Measurements from ENCODE around the gene PROCA1. TPM values are rescaled to one million over a fixed set of nuclear protein-coding genes. Genes with fewer than 3 reads are reported as not detected.
A peak's percentile ranks its signal among the peaks of the same experiment; 100 is the strongest.

PROCA1 gene
- total RNA-seq, 1 donor = 0.36 TPM

GRCh38 chr17:28726627-28727491, 15.2 kb upstream of the PROCA1 start:
- H3K79me2 ChIP-seq (ENCODE audit: insufficient read depth, low read length) = peaks cover 14% of the 10 kb centered on the region
- peak overlapping the region; percentile 51 for H3K27ac ChIP-seq (ENCODE audit: low read depth, low read length)

GRCh38 chr17:28726226-28726626, 14.5 kb upstream of the PROCA1 start, which contains the start of gene TLCD1:
Gene TLCD1, minus strand, starts transcription at chr17:28726233. Its CDS starts 136 bp downstream, at chr17:28726097.
- H3K4me2 ChIP-seq (ENCODE audit: insufficient read depth, low read length) = peak within 1 kb of the TSS; percentile 100
- peak within 1 kb of the TSS; percentile 51 for H3K27ac ChIP-seq (ENCODE audit: low read depth, low read length)
- DNase-seq (ENCODE audit: insufficient read length, low spot score, missing footprints) = no peak
- peak within 1 kb of the TSS; percentile 79 for H3K4me3 ChIP-seq (ENCODE audit: insufficient read depth, low read length)
- no peaks in the 10 kb centered on the region for H3K9me3 ChIP-seq (ENCODE audit: low read depth, low read length)
- peak within 1 kb of the TSS; percentile 89 for H2AFZ ChIP-seq (ENCODE audit: low read length)
- peaks cover 21% of the 10 kb centered on the region for H3K79me2 ChIP-seq (ENCODE audit: insufficient read depth, low read length)
- peaks cover 31% of the 10 kb centered on the region for H4K20me1 ChIP-seq (ENCODE audit: insufficient read depth, low read length)
- no peak for TF ChIP-seq CTCF (IDR thresholded peaks at IDR 0.05; ENCODE audit: extremely low read depth, low read depth, low read length)
- H3K4me1 ChIP-seq (ENCODE audit: insufficient read depth, low read length) = peaks cover 39% of the 10 kb centered on the region
- no peaks in the 10 kb centered on the region for H3K27me3 ChIP-seq (ENCODE audit: insufficient read depth, low read length)
- H3K36me3 ChIP-seq (ENCODE audit: insufficient read depth, low read length) = peaks cover 38% of the 10 kb centered on the region

More at GRCh38 chr17:28726627-28727491, 15.2 kb upstream of the PROCA1 start:
- Histone ChIP-seq H3K4me2 (ENCODE audit: insufficient read depth, low read length) (peak overlapping the region; percentile 100), H3K4me3 (ENCODE audit: insufficient read depth, low read length) (peak overlapping the region; percentile 79), H3K9me3 (ENCODE audit: low read depth, low read length) (no peaks in the 10 kb centered on the region), H2AFZ (ENCODE audit: low read length) (peak overlapping the region; percentile 89), H4K20me1 (ENCODE audit: insufficient read depth, low read length) (peaks cover 25% of the 10 kb centered on the region), H3K4me1 (ENCODE audit: insufficient read depth, low read length) (peaks cover 33% of the 10 kb centered on the region), H3K36me3 (ENCODE audit: insufficient read depth, low read length) (peaks cover 32% of the 10 kb centered on the region), H3K27me3 (ENCODE audit: insufficient read depth, low read length) (no peaks in the 10 kb centered on the region)
- peak; percentile 97 for TF ChIP-seq CTCF (IDR thresholded peaks at IDR 0.05; ENCODE audit: extremely low read depth, low read depth, low read length)
- DNase-seq (ENCODE audit: insufficient read length, low spot score, missing footprints) = peak; percentile 98

GRCh38 chr17:28725660-28726225, 14.1 kb upstream of the PROCA1 start:
- Histone ChIP-seq H3K4me2 (ENCODE audit: insufficient read depth, low read length) (peak overlapping the region; percentile 60), H3K27me3 (ENCODE audit: insufficient read depth, low read length) (no peaks in the 10 kb centered on the region), H4K20me1 (ENCODE audit: insufficient read depth, low read length) (peaks cover 35% of the 10 kb centered on the region), H3K4me1 (ENCODE audit: insufficient read depth, low read length) (peaks cover 43% of the 10 kb centered on the region), H2AFZ (ENCODE audit: low read length) (no peak overlapping the region), H3K27ac (ENCODE audit: low read depth, low read length) (peak overlapping the region; percentile 14), H3K9me3 (ENCODE audit: low read depth, low read length) (no peaks in the 10 kb centered on the region), H3K36me3 (ENCODE audit: insufficient read depth, low read length) (peaks cover 43% of the 10 kb centered on the region), H3K79me2 (ENCODE audit: insufficient read depth, low read length) (peaks cover 25% of the 10 kb centered on the region), H3K4me3 (ENCODE audit: insufficient read depth, low read length) (peak overlapping the region; percentile 78)
- no peak for TF ChIP-seq CTCF (IDR thresholded peaks at IDR 0.05; ENCODE audit: extremely low read depth, low read depth, low read length)
- peak; percentile 97 for DNase-seq (ENCODE audit: insufficient read length, low spot score, missing footprints)

- Histone ChIP-seq H3K27me3 (ENCODE audit: insufficient read depth, low read length) (no peaks in the 10 kb centered on the region), H3K9me3 (ENCODE audit: low read depth, low read length) (no peaks in the 10 kb centered on the region), H3K79me2 (ENCODE audit: insufficient read depth, low read length) (peaks cover 31% of the 10 kb centered on the region), H4K20me1 (ENCODE audit: insufficient read depth, low read length) (peaks cover 39% of the 10 kb centered on the region), H3K4me1 (ENCODE audit: insufficient read depth, low read length) (peaks cover 44% of the 10 kb centered on the region), H3K27ac (ENCODE audit: low read depth, low read length) (peak overlapping the region; percentile 14), H3K4me2 (ENCODE audit: insufficient read depth, low read length) (peak overlapping the region; percentile 60), H3K4me3 (ENCODE audit: insufficient read depth, low read length) (peak overlapping the region; percentile 78), H2AFZ (ENCODE audit: low read length) (no peak overlapping the region), H3K36me3 (ENCODE audit: insufficient read depth, low read length) (peaks cover 44% of the 10 kb centered on the region)
- peak; percentile 92 for DNase-seq (ENCODE audit: insufficient read length, low spot score, missing footprints)
- peak; percentile 21 for TF ChIP-seq CTCF (IDR thresholded peaks at IDR 0.05; ENCODE audit: extremely low read depth, low read depth, low read length)
These were observed 13.5 kb upstream of the PROCA1 start for GRCh38 chr17:28725166-28725659.

Measured in osteoblast (primary cell).